HL-60 (cell line): ENCODE data around the gene KAT6B.

Experiments
- GABPA ChIP-seq: IDR thresholded peaks from 2 replicates; pipeline ENCODE4 v1.6.1; 2012; ENCODE audit warnings: low read depth
- POLR2AphosphoS5 ChIP-seq: IDR thresholded peaks from 2 replicates; pipeline ENCODE4 v1.6.1; 2012; ENCODE audit warnings: low read depth
- SPI1 ChIP-seq: IDR thresholded peaks from 2 replicates; pipeline ENCODE4 v1.6.1; 2012; ENCODE audit warnings: low read depth, mild to moderate bottlenecking, borderline replicate concordance
- TF ChIP-seq, protein P1 (sequence below): IDR thresholded peaks from one replicate; pipeline ENCODE4 v1.5.1; 2011; ENCODE audit warnings: low read length, control low read depth, inconsistent platforms; ENCODE audit not compliant: insufficient read depth
- TF ChIP-seq, protein P2 (sequence below): IDR thresholded peaks from 2 replicates; pipeline ENCODE4 v1.6.1; 2012; ENCODE audit warnings: low read depth; ENCODE audit not compliant: insufficient replicate concordance

DNA sequence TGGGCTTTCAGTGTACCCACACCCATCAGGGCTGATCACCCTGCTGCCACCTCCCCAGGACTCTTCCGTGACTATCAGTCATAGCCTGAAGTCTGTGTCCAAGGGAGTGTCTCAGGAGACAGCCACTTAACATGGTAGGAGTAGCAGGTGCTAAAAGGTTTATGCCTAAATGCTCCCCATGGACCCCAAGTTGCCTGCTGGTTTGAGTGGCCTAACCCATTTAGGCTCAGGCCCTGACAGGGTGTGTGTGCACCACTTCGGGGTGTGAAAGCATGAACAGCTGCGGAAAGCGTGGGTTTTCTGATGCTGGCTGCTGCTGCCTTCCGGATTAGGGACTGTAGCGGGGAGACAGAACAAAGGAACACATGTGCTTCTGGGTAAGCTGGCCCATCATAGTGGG lies 191.9 kb downstream of the KAT6B start:
- TF ChIP-seq, protein P1, sequence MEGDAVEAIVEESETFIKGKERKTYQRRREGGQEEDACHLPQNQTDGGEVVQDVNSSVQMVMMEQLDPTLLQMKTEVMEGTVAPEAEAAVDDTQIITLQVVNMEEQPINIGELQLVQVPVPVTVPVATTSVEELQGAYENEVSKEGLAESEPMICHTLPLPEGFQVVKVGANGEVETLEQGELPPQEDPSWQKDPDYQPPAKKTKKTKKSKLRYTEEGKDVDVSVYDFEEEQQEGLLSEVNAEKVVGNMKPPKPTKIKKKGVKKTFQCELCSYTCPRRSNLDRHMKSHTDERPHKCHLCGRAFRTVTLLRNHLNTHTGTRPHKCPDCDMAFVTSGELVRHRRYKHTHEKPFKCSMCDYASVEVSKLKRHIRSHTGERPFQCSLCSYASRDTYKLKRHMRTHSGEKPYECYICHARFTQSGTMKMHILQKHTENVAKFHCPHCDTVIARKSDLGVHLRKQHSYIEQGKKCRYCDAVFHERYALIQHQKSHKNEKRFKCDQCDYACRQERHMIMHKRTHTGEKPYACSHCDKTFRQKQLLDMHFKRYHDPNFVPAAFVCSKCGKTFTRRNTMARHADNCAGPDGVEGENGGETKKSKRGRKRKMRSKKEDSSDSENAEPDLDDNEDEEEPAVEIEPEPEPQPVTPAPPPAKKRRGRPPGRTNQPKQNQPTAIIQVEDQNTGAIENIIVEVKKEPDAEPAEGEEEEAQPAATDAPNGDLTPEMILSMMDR, result no peak
- TF ChIP-seq SPI1 (no peak), POLR2AphosphoS5 (no peak), GABPA (no peak)
- TF ChIP-seq, protein P2, sequence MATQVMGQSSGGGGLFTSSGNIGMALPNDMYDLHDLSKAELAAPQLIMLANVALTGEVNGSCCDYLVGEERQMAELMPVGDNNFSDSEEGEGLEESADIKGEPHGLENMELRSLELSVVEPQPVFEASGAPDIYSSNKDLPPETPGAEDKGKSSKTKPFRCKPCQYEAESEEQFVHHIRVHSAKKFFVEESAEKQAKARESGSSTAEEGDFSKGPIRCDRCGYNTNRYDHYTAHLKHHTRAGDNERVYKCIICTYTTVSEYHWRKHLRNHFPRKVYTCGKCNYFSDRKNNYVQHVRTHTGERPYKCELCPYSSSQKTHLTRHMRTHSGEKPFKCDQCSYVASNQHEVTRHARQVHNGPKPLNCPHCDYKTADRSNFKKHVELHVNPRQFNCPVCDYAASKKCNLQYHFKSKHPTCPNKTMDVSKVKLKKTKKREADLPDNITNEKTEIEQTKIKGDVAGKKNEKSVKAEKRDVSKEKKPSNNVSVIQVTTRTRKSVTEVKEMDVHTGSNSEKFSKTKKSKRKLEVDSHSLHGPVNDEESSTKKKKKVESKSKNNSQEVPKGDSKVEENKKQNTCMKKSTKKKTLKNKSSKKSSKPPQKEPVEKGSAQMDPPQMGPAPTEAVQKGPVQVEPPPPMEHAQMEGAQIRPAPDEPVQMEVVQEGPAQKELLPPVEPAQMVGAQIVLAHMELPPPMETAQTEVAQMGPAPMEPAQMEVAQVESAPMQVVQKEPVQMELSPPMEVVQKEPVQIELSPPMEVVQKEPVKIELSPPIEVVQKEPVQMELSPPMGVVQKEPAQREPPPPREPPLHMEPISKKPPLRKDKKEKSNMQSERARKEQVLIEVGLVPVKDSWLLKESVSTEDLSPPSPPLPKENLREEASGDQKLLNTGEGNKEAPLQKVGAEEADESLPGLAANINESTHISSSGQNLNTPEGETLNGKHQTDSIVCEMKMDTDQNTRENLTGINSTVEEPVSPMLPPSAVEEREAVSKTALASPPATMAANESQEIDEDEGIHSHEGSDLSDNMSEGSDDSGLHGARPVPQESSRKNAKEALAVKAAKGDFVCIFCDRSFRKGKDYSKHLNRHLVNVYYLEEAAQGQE, result no peak
